ENCODE results near the gene KRTAP10-11. TPM values are rescaled to one million over a fixed set of nuclear protein-coding genes. Genes with fewer than 3 reads are reported as not detected.
A peak's percentile ranks its signal among the peaks of the same experiment; 100 is the strongest.

The KRTAP10-11 gene
- total and polyA plus RNA-seq, 2 of the 8 experiments (the other 6 are each of a cell fraction or from before 2014, with no cell fraction given), result not detected

DNA sequence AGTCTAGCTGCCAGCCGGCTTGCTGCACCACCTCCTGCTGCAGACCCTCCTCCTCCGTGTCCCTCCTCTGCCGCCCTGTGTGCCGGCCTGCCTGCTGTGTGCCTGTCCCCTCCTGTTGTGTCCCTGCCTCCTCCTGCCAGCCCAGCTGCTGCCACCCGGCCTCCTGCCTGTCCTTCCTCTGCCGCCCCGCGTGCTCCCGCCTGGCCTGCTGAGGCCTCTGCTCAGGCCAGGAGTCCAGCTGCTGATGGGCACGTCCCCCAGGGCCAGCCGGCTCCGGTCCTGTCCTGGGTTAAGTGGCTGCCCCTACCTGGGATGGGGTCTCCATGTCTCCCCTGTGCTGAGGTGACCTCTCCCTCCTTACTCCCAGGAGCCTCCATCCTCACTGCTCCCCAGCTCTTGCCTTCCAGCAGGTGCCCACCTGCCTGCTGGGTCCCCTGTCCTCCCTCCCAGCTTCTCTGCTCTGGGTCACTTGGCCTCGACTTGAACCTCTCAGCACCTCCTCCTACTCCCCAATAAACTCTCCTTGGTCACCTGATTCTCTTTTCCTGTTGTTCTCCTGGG, 33.5 kb upstream of the KRTAP10-11 start:
- Histone ChIP-seq H3K79me1 (ENCODE audit: low read depth, low read length) (no peaks in the 10 kb centered on the region), H2BK20ac (ENCODE audit: low read length) (no peak overlapping the region), H2BK120ac (replicated peaks; ENCODE audit: low read depth, low read length) (no peak overlapping the region), H3K4ac (replicated peaks; ENCODE audit: insufficient read length, low read depth, low read length) (no peak overlapping the region), H3K23ac (ENCODE audit: insufficient read length) (no peak overlapping the region), H3K18ac (ENCODE audit: extremely low read depth, low read length) (no peak overlapping the region), H2BK12ac (ENCODE audit: low read depth, low read length) (0 out of 2 replicates have a peak overlapping the region, but pooled peaks have one; percentile 50), H4K91ac (replicated peaks; ENCODE audit: insufficient read length, low read length) (no peak overlapping the region), H3K23me2 (ENCODE audit: low read depth, low read length) (no peaks in the 10 kb centered on the region), H4K8ac (ENCODE audit: extremely low read depth, insufficient read depth, low read length) (no peak overlapping the region), H3K9me3 (ENCODE audit: insufficient read depth in 2 of 2, low read depth in 1 of 2, low read length in 1 of 2) (peaks cover 19 to 22% of the 10 kb centered on the region in 2 experiments), H4K5ac (ENCODE audit: insufficient read length, low read depth, low read length) (no peak overlapping the region), H3K4me1 (replicated peaks in 1 of 4; ENCODE audit: control insufficient read depth in 3 of 4, insufficient read depth in 4 of 4, low read length in 3 of 4) (peaks cover 0 to 6% (median 2%) of the 10 kb centered on the region in 4 experiments; a peak in 4 of 7 replicates), H2BK15ac (ENCODE audit: low read length) (0 out of 2 replicates have a peak overlapping the region, but pooled peaks have one; percentile 53), H4K20me1 (replicated peaks in 1 of 2; ENCODE audit: control insufficient read depth in 1 of 2, insufficient read depth in 2 of 2, low read length in 2 of 2) (peaks cover 0 to 1% of the 10 kb centered on the region in 2 experiments), H3K79me2 (ENCODE audit: control insufficient read depth in 1 of 2, insufficient read depth in 2 of 2, low read length in 2 of 2) (no peaks in the 10 kb centered on the region), H3K9ac (replicated peaks in 1 of 4; ENCODE audit: extremely low read depth in 1 of 4, low read depth in 3 of 4, low read length in 3 of 4) (no peak overlapping the region), H3K56ac (replicated peaks; ENCODE audit: insufficient read length, low read depth, low read length) (no peak overlapping the region), H2AK5ac (ENCODE audit: low read depth, low read length) (no peak overlapping the region), H3K4me3 (ENCODE audit: extremely low read depth in 1 of 4, insufficient read depth in 2 of 4, low read depth in 3 of 4, low read length in 4 of 4) (no peak overlapping the region), H2BK5ac (ENCODE audit: low read depth, low read length) (no peak overlapping the region), H2AFZ (ENCODE audit: low read length) (no peak overlapping the region), H3K36me3 (ENCODE audit: control insufficient read depth in 2 of 4, insufficient read depth in 4 of 4, low read length in 3 of 4) (no peaks in the 10 kb centered on the region), H3K27ac (ENCODE audit: low read depth, low read length) (no peak overlapping the region), H3K4me2 (ENCODE audit: insufficient read depth in 1 of 2, low read depth in 2 of 2, low read length in 2 of 2) (no peak overlapping the region), H3K27me3 (replicated peaks in 1 of 4; ENCODE audit: control insufficient read depth in 3 of 4, extremely low read depth in 1 of 4, insufficient read depth in 3 of 4, low read length in 3 of 4) (no peaks in the 10 kb centered on the region), H3K14ac (ENCODE audit: insufficient read length) (no peak overlapping the region)
- ChIA-PET POLR2A (ENCODE audit: partially characterized antibody) (no interaction called here), CTCF (ENCODE audit: partially characterized antibody) (no interaction called here)
- FAIRE-seq, result no peak
- DNase-seq (ENCODE audit: low read depth in 1 of 2, low spot score in 2 of 2), result peak in 1 of 2 experiments; percentile 38
- 93% methylated on average over 13 of the region's 13 CpGs; no CpG with 5 or more reads in 1 of the 2 experiments for WGBS, 2 experiments (ENCODE audit: extremely low coverage in 1 of 2, insufficient coverage in 1 of 2, insufficient read length in 1 of 2, insufficient replicate concordance in 2 of 2, low coverage in 1 of 2, low lambda C conversion rate in 2 of 2, missing lambda C conversion rate in 1 of 2)
- TF ChIP-seq ATF2 (IDR thresholded peaks at IDR 0.05; ENCODE audit: low read length), result no peak
- no peak for TF ChIP-seq CHD1 (IDR thresholded peaks at IDR 0.05; ENCODE audit: low read depth, low read length)
- TF ChIP-seq BACH1 (IDR thresholded peaks at IDR 0.05; ENCODE audit: low read length), result no peak
- TF ChIP-seq, protein P1, sequence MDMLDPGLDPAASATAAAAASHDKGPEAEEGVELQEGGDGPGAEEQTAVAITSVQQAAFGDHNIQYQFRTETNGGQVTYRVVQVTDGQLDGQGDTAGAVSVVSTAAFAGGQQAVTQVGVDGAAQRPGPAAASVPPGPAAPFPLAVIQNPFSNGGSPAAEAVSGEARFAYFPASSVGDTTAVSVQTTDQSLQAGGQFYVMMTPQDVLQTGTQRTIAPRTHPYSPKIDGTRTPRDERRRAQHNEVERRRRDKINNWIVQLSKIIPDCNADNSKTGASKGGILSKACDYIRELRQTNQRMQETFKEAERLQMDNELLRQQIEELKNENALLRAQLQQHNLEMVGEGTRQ (IDR thresholded peaks at IDR 0.05; ENCODE audit: low read length), result no peak
- TF ChIP-seq RBBP5 (IDR thresholded peaks at IDR 0.05; ENCODE audit: borderline replicate concordance, low read depth, low read length), result no peak
- TF ChIP-seq HDAC6 (IDR thresholded peaks at IDR 0.05; ENCODE audit: low read depth, low read length), result no peak
- TF ChIP-seq KDM4A (IDR thresholded peaks at IDR 0.05; ENCODE audit: low read depth, low read length, severe bottlenecking), result no peak
- no peak for TF ChIP-seq KDM1A (IDR thresholded peaks at IDR 0.05; ENCODE audit: borderline replicate concordance, low read length)
- no peak for TF ChIP-seq SAP30 (IDR thresholded peaks at IDR 0.05; ENCODE audit: insufficient read depth, insufficient replicate concordance, low read length)
- no peak for TF ChIP-seq ZNF274 (IDR thresholded peaks at IDR 0.05; ENCODE audit: borderline replicate concordance, extremely low read depth, low read length)
